ENCODE data around the gene SSH3. TPM values are rescaled to one million over a fixed set of nuclear protein-coding genes. Genes with fewer than 3 reads are reported as not detected.

Gene SSH3
- total RNA-seq, 8 experiments from 2014 or later, result 0.54 to 26.8 (median 1.5) TPM

GRCh38 chr11:67306769-67307544 is 3.6 kb downstream of the SSH3 start:
- Histone ChIP-seq H3K4me3 (no peak overlapping the region), H3K27ac (no peak overlapping the region), H3K4me1 (replicated peaks in 1 of 2) (peaks cover 22% of the 10 kb centered on the region in 2 donors)
- ATAC-seq (replicated peaks in 6 of 8), result no peak
- 40 to 90% (median 89%) methylated on average over 1 to 3 of the region's 19 CpGs; no CpG with 5 or more reads in 7 of the 10 experiments for WGBS, 10 experiments
- in situ Hi-C loops (cut with MboI; ENCODE audit: low pct_unique_long_range_greater_than_20kb in 2 of 9, low sequenced_read_pairs in 9 of 9, unreplicated experiment in 9 of 9), result no loop called here

- in situ Hi-C loops (cut with MboI; ENCODE audit: low pct_unique_long_range_greater_than_20kb in 2 of 9, low sequenced_read_pairs in 9 of 9, unreplicated experiment in 9 of 9), result no loop called here
These were observed 4.2 kb downstream of the SSH3 start for GRCh38 chr11:67307545-67308001.

GRCh38 chr11:67308031-67308866 is 4.9 kb downstream of the SSH3 start:
- Histone ChIP-seq H3K27ac (no peak overlapping the region), H3K4me1 (replicated peaks in 1 of 2) (peaks cover 9 to 11% of the 10 kb centered on the region in 2 donors), H3K4me3 (no peak overlapping the region)
- in situ Hi-C loops (cut with MboI; ENCODE audit: low pct_unique_long_range_greater_than_20kb in 2 of 9, low sequenced_read_pairs in 9 of 9, unreplicated experiment in 9 of 9), result no loop called here
- ATAC-seq (replicated peaks in 6 of 8), result no peak
- WGBS, 10 experiments, result 86 to 100% (median 93%) methylated on average over 3 to 6 of the region's 20 CpGs; no CpG with 5 or more reads in 7 of the 10 experiments

More at GRCh38 chr11:67307545-67308001, 4.2 kb downstream of the SSH3 start:
- peaks cover 16 to 18% of the 10 kb centered on the region in 2 donors for H3K4me1 ChIP-seq (replicated peaks in 1 of 2)
- H3K27ac ChIP-seq, result no peak overlapping the region
- ATAC-seq (replicated peaks in 6 of 8), result no peak
- no CpG with 5 or more reads among the region's 12 CpGs for WGBS, 10 experiments
- no peak overlapping the region for H3K4me3 ChIP-seq

DNA sequence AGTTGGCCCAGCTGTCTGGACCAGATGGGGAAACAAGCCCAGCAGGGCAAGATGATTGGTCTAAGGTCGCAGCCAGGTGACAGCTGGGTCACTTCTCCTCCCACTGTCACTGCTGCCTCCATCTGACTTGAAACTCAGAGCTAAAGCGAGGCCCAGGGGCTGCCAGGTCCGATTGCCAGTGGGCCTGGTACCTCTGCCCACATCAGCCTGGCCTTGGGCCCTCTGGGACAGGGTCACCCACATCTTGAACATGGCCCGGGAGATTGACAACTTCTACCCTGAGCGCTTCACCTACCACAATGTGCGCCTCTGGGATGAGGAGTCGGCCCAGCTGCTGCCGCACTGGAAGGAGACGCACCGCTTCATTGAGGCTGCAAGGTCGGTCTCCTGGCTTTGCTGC is 5.8 kb downstream of the SSH3 start:
- in situ Hi-C loops (cut with MboI; ENCODE audit: low pct_unique_long_range_greater_than_20kb in 2 of 9, low sequenced_read_pairs in 9 of 9, unreplicated experiment in 9 of 9), result no loop called here
- Histone ChIP-seq H3K4me1 (replicated peaks in 1 of 2) (peaks cover under 1 to 2% of the 10 kb centered on the region in 2 donors), H3K4me3 (no peak overlapping the region), H3K27ac (no peak overlapping the region)
- WGBS, 10 experiments, result 60 to 100% (median 92%) methylated on average over 1 to 4 of the region's 11 CpGs; no CpG with 5 or more reads in 6 of the 10 experiments
- no peak for ATAC-seq (replicated peaks in 6 of 8)

DNA sequence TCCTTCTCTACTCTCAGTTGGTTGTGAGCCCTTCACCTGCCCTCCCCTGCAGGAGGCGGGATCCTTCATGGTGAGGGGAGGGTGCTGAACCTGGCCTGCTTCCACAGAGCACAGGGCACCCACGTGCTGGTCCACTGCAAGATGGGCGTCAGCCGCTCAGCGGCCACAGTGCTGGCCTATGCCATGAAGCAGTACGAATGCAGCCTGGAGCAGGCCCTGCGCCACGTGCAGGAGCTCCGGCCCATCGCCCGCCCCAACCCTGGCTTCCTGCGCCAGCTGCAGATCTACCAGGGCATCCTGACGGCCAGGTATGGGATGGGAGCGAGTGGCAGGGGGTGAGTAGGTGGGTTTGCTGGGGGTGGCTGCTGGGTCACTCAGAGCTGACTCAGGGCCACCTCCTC is 6.3 kb downstream of the SSH3 start:
- in situ Hi-C loops (cut with MboI; ENCODE audit: low pct_unique_long_range_greater_than_20kb in 2 of 9, low sequenced_read_pairs in 9 of 9, unreplicated experiment in 9 of 9), result loop anchor here in 1 of 9 experiments (10.0 kb wide), 1 partner anchor 45 kb away; the partner anchor contains the start of gene GRK2

GRCh38 chr11:67310246-67311050 is 7.1 kb downstream of the SSH3 start:
- in situ Hi-C loops (cut with MboI; ENCODE audit: low pct_unique_long_range_greater_than_20kb in 2 of 9, low sequenced_read_pairs in 9 of 9, unreplicated experiment in 9 of 9), result loop anchor here in 1 of 9 experiments (10.0 kb wide), 1 partner anchor 46 kb away; the partner anchor contains the start of gene GRK2
- no CpG with 5 or more reads among the region's 19 CpGs for WGBS, 10 experiments
- ATAC-seq (replicated peaks in 6 of 8), result peak in 3 of 8 experiments; percentile 8 to 25 (median 11)

More for the DNA sequence above, 6.3 kb downstream of the SSH3 start:
- Histone ChIP-seq H3K4me3 (no peak overlapping the region), H3K27ac (no peak overlapping the region), H3K4me1 (replicated peaks in 1 of 2) (no peaks in the 10 kb centered on the region)
- 50 to 89% methylated on average over 2 to 4 of the region's 14 CpGs; no CpG with 5 or more reads in 8 of the 10 experiments for WGBS, 10 experiments
- peak in 1 of 8 experiments; percentile 12 for ATAC-seq (replicated peaks in 6 of 8)

GRCh38 chr11:67311051-67311555 is 7.8 kb downstream of the SSH3 start:
- in situ Hi-C loops (cut with MboI; ENCODE audit: low pct_unique_long_range_greater_than_20kb in 2 of 9, low sequenced_read_pairs in 9 of 9, unreplicated experiment in 9 of 9), result loop anchor here in 1 of 9 experiments (10.0 kb wide), 1 partner anchor 46 kb away; the partner anchor contains the start of gene GRK2
- H3K27ac ChIP-seq, result no peak overlapping the region
- H3K4me1 ChIP-seq (replicated peaks in 1 of 2), result no peaks in the 10 kb centered on the region
- no peak overlapping the region for H3K4me3 ChIP-seq
- WGBS, 10 experiments, result 60 to 100% (median 82%) methylated on average over 1 to 4 of the region's 18 CpGs; no CpG with 5 or more reads in 5 of the 10 experiments
- peak in 3 of 8 experiments; percentile 25 to 84 (median 33) for ATAC-seq (replicated peaks in 6 of 8)

More at GRCh38 chr11:67310246-67311050, 7.1 kb downstream of the SSH3 start:
- Histone ChIP-seq H3K27ac (no peak overlapping the region), H3K4me1 (replicated peaks in 1 of 2) (no peaks in the 10 kb centered on the region), H3K4me3 (no peak overlapping the region)

DNA sequence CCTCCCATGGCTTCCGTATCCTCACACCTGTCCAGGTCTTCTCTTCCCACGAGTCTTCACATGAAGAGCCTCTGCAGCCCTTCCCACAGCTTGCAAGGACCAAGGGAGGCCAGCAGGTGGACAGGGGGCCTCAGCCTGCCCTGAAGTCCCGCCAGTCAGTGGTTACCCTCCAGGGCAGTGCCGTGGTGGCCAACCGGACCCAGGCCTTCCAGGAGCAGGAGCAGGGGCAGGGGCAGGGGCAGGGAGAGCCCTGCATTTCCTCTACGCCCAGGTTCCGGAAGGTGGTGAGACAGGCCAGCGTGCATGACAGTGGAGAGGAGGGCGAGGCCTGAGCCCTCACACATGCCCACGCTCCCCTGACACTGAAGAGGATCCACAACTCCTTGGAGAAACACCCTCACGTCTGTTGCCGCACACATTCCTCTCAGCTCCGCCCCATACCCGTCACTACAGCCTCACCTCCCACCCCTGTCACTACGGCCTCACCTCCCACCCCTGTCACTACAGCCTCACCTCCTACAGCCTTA is 8.3 kb downstream of the SSH3 start:
- ATAC-seq (replicated peaks in 6 of 8), result peak in 2 of 8 experiments; percentile 12 to 30
- in situ Hi-C loops (cut with MboI; ENCODE audit: low pct_unique_long_range_greater_than_20kb in 2 of 9, low sequenced_read_pairs in 9 of 9, unreplicated experiment in 9 of 9), result loop anchor here in 1 of 9 experiments (10.0 kb wide), 1 partner anchor 47 kb away; the partner anchor contains the start of gene GRK2
- 70 to 100% (median 81%) methylated on average over 2 to 4 of the region's 15 CpGs; no CpG with 5 or more reads in 7 of the 10 experiments for WGBS, 10 experiments

DNA sequence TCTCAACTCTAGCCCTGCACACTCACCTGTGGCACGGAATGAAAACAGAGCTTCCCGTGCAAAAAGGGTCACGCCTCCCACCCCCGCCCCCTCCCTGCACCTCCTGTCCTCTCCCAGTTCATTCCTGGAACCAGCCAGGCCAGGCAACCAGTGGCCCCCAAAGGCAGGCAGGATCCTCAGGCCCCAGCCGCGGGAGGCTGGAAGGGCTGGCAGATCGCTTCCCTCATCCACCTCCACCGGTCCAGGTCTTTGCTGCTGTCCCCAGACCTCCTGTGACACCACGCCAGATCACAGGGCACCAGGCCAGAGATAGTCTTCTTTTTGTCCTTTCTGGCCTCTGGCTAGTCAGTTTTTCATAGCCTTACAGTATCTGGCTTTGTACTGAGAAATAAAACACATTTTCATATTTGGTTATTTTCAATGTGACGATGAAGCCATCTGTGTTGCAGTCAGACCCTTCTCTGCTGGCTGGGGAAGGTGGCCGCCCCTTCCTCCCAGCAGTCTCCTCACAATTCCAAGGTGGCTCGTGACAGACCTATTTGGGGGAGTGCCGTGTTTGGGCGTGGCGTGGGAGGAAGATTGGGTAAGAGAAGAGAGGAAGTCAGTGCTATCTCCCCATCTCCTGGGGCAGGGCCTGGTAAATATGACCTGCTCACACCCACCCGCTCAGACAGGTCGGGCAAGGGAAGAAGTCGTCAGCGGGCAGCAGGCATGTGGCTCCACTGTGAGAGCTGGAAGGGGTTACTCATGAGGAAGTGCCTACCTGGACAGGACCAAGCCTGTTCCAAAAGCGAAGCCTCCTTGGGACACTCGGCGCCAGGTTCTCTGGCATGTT is 9.1 kb downstream of the SSH3 start:
- Histone ChIP-seq H3K27ac (no peak overlapping the region), H3K4me3 (no peak overlapping the region)
- in situ Hi-C loops (cut with MboI; ENCODE audit: low pct_unique_long_range_greater_than_20kb in 2 of 9, low sequenced_read_pairs in 9 of 9, unreplicated experiment in 9 of 9), result loop anchor here in 1 of 9 experiments (10.0 kb wide), 1 partner anchor 48 kb away; the partner anchor contains the start of gene GRK2

More for the DNA sequence above, 8.3 kb downstream of the SSH3 start:
- H3K4me1 ChIP-seq (replicated peaks in 1 of 2), result peaks cover 0 to under 1% of the 10 kb centered on the region in 2 donors
- H3K4me3 ChIP-seq, result no peak overlapping the region
- no peak overlapping the region for H3K27ac ChIP-seq

GRCh38 chr11:67313125-67313890 is 10.0 kb downstream of the SSH3 start:
- 77 to 100% (median 91%) methylated on average over 2 to 8 of the region's 11 CpGs; no CpG with 5 or more reads in 1 of the 10 experiments for WGBS, 10 experiments
- Histone ChIP-seq H3K27ac (no peak overlapping the region), H3K4me1 (replicated peaks in 1 of 2) (peaks cover 0 to 3% of the 10 kb centered on the region in 2 donors), H3K4me3 (no peak overlapping the region)
- in situ Hi-C loops (cut with MboI; ENCODE audit: low pct_unique_long_range_greater_than_20kb in 2 of 9, low sequenced_read_pairs in 9 of 9, unreplicated experiment in 9 of 9), result loop anchor here in 1 of 9 experiments (10.0 kb wide), 1 partner anchor 49 kb away; the partner anchor contains the start of gene GRK2
- no peak for ATAC-seq (replicated peaks in 6 of 8)

More for the DNA sequence above, 9.1 kb downstream of the SSH3 start:
- WGBS, 10 experiments, result 71 to 100% (median 87%) methylated on average over 1 to 9 of the region's 22 CpGs; no CpG with 5 or more reads in 2 of the 10 experiments
- no peak for ATAC-seq (replicated peaks in 6 of 8)
- peaks cover 0 to 3% of the 10 kb centered on the region in 2 donors for H3K4me1 ChIP-seq (replicated peaks in 1 of 2)
